ENCODE results near the gene GPRC5B.

The GPRC5B gene

GRCh38 chr16:19919142-19919541, 34.5 kb upstream of the GPRC5B start:
- TF ChIP-seq, protein P1, sequence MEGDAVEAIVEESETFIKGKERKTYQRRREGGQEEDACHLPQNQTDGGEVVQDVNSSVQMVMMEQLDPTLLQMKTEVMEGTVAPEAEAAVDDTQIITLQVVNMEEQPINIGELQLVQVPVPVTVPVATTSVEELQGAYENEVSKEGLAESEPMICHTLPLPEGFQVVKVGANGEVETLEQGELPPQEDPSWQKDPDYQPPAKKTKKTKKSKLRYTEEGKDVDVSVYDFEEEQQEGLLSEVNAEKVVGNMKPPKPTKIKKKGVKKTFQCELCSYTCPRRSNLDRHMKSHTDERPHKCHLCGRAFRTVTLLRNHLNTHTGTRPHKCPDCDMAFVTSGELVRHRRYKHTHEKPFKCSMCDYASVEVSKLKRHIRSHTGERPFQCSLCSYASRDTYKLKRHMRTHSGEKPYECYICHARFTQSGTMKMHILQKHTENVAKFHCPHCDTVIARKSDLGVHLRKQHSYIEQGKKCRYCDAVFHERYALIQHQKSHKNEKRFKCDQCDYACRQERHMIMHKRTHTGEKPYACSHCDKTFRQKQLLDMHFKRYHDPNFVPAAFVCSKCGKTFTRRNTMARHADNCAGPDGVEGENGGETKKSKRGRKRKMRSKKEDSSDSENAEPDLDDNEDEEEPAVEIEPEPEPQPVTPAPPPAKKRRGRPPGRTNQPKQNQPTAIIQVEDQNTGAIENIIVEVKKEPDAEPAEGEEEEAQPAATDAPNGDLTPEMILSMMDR (IDR thresholded peaks at IDR 0.05; ENCODE audit: borderline replicate concordance, insufficient read depth, low read depth, low read length), result no peak
- no peak overlapping the region for H3K4me3 ChIP-seq (ENCODE audit: low read depth, low read length)

- TF ChIP-seq, protein P1 (IDR thresholded peaks at IDR 0.05; ENCODE audit: borderline replicate concordance, insufficient read depth, low read depth, low read length), result no peak
- H3K4me3 ChIP-seq (ENCODE audit: low read depth, low read length), result no peak overlapping the region
These were observed 31.4 kb upstream of the GPRC5B start for GRCh38 chr16:19916064-19916463.

GRCh38 chr16:19914877-19915276, 30.2 kb upstream of the GPRC5B start:
- TF ChIP-seq, protein P1 (IDR thresholded peaks at IDR 0.05; ENCODE audit: borderline replicate concordance, insufficient read depth, low read depth, low read length), result no peak
- no peak overlapping the region for H3K4me3 ChIP-seq (ENCODE audit: low read depth, low read length)

DNA sequence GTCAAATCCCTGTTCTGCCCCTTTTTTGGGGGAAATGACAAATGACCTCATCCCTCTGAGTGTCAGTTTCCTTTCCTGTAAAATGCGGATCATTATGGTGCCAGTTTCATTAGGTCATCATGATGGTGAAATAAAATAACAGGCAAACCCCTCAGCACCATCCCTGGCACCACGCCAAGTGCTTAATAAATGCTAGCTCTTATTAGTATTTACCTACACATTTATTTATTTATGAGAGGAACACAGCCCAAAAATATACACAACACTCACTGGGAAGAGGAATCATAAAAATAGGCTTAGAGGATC, 28.6 kb upstream of the GPRC5B start:
- no peak overlapping the region for H3K4me3 ChIP-seq (ENCODE audit: low read depth, low read length)
- TF ChIP-seq, protein P1 (IDR thresholded peaks at IDR 0.05; ENCODE audit: borderline replicate concordance, insufficient read depth, low read depth, low read length), result no peak

GRCh38 chr16:19912455-19913339, 28.0 kb upstream of the GPRC5B start:
- TF ChIP-seq, protein P1 (IDR thresholded peaks at IDR 0.05; ENCODE audit: borderline replicate concordance, insufficient read depth, low read depth, low read length), result no peak
- H3K4me3 ChIP-seq (ENCODE audit: low read depth, low read length), result no peak overlapping the region

DNA sequence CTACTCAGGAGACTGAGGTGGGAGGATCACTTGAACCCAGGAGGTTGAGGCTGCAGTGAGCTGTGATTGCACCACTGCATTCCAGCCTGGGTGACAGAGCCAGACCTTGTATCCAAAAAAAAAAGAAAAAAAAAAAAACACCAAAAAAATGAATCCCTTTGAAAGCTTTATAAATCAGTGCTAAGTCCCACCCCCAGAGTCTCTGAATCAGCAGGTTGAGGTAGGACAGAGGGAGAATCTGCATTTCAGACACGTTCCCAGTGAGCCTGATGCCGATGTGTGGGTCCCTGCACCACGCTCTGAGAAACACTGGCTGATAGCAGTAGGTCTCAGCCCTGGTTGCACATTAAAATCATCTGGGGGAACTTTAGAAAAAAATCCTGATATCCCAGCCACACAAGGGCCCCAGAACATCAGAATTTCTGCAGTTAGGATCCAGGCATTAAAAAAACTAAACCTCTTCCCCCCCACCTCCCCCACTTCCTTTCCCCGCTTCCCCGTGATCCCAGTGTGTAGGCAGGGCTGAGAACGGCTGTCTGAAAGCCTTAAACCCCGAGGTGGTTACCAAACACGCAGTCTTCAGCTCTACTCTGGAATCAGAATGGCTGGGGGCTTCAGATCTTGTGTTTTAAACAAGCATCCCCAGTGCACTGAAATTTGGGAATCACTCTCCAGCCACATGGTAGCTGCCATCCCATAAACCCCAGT, 27.3 kb upstream of the GPRC5B start:
- H3K4me3 ChIP-seq (ENCODE audit: low read depth, low read length), result no peak overlapping the region
- TF ChIP-seq, protein P1 (IDR thresholded peaks at IDR 0.05; ENCODE audit: borderline replicate concordance, insufficient read depth, low read depth, low read length), result no peak

DNA sequence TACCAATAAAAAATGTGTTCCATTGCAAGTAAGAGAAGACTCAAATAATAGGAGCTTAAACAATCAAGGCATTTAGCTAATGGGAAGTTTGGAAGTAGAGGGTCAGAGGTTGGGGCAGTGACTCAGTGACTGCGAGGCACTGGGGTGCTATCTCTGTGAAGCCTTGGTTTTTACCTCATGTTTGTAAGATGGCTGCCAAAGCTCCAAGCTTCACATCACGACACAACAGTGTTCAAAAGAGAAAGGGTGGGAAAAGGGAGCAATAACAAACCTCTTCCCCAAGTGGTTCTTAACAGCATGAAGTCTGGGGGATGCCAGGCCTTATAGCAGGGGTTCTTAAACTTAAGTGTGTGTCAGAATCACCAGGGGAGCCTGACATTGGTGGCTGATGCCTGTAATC, 26.6 kb upstream of the GPRC5B start:
- H3K4me3 ChIP-seq (ENCODE audit: low read depth, low read length), result no peak overlapping the region
- TF ChIP-seq, protein P1 (IDR thresholded peaks at IDR 0.05; ENCODE audit: borderline replicate concordance, insufficient read depth, low read depth, low read length), result no peak
